Eye (tissue), 1 donor: ENCODE data around the gene DPH5.
"Not testable (repeated sequence)": the region's sequence is repeated elsewhere in the genome, so short reads cannot be mapped to it uniquely, and the experiment has no call there.

Source experiments
- DNase-seq: peaks from one replicate; pipeline ENCODE4 v3.0.0-alpha.2; 2015

Gene DPH5

DNA sequence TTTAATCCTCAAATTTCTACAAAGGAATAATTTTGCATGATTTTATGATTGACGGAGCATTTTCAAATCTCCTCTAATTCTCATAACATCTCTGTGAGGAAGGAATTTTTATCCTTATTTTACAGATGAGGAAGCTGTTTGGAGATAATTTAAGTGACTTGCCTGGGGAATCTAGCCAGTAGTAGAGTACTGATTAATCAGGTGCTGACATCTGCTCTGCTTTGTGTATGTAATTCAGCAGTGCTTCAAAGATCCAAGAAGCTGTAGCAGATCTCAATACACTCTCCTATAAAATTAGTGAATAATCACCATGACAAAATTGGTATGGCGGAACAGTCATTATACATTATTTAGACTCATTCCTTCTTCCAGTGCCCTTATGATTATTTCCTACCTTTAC lies 46.0 kb downstream of the DPH5 start:
- DNase-seq, result peak; percentile 8

DNA sequence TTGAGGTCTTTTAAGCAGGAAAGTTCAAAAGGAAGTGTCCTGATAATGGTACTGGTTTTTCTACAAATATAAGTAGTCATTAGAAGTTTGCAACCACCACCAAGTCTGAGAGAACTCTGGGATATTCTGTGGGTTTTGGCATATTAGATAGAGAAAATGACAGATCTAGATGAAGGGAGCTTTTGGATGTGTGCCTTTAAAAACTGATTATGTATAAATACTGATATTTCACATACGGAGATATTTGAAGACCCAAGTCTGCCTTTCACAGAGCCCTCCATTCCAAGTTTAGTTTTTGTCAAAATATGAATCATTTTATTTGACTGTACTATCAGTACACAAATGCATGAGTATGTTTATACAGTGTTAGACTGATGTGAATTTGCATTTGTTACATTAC lies 48.6 kb downstream of the DPH5 start:
- DNase-seq, result no peak

DNA sequence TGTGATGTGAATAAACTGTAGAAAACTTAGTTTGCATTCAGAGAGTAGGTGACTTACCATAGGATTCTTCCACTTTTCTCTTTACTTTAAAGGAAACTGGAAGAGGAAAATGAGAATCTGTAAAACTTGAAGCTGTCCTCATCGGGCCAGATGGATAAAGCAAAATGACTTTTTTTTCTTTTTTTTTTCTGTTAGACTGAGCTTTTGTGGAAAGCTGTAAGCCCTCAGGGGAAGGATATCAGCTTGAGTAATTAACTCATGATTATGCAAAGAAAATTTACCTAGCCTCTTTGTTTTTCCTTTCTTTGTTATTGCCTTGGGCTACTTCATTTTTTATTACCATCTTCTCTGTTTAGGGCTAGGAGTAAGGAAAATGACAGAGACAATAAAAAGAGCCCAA lies 53.4 kb downstream of the DPH5 start:
- no peak for DNase-seq

DNA sequence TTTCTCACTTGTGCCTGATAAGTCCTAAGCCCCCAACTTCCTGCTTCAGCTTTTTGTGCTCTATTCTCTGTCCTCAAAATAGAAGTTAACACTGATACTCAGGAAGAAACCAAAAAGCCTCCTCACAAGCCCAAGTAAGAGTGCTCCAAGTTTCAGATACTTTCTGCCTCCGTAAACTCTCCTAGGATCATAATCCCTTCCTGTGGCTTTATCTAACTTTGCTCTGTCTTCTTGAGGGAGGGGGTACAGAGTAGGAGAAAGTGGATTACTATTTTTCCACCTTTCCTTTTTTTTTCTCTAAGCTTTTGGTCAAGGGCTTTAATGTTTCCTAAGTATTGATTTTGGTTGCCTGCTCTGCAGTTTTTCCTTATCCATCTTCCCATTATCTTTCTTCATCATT lies 54.6 kb downstream of the DPH5 start:
- no peak for DNase-seq

DNA sequence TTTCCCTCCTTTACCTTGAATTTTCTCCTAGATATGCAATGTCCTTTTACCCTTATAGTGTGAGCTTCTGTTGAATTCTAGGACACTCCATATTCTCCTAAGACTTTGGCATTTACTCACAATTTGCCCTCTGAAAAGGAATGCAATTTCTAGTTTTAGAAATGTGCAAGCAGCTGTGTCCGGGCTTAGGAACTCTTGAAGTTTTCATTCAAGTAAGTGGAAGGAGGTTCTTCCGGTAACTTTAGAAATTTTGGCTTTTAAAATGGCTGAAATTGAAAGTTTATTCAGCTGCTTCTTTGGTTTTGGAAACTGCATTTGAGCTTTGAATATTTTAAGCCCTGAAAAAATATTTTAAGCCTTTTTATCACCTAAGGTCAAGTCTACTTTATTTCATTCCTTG lies 56.3 kb downstream of the DPH5 start:
- no peak for DNase-seq

DNA sequence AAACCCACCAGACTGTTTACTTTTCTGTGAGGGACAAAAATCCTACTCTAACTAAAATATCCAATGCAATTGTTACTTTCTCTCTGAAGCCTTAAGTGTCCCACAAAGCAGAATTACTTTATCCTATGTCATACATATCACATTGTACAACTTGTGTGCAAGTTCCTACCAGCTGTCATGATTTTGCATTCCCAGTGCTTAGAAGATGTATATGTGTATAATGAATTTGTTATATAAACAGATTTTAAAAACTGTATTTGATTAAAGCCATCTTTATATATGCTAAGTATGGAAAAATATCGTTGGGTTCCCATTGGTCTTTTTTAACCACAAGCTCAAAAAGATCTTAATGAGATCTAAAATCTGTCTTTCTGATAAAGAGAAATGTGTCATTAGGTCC lies 57.0 kb downstream of the DPH5 start:
- no peak for DNase-seq

DNA sequence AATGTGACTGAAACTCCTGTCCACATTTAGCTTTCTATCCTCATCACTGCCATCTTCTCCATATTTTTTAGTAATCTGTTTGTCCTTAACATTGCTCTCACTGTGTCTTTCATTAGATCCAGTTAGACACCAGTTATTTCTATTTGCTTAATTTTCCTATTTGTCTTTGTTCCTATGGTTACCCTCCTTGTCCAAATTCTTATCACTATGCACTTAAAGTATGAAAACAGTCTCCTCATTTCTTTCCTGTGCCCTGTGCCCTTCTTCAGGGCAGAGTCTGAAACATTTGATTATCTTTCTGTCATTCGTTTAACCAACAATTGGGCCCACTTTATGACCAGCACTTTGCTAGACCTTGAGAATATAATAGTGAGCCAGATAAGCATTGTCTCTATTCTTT lies 65.5 kb downstream of the DPH5 start:
- DNase-seq, result no peak

DNA sequence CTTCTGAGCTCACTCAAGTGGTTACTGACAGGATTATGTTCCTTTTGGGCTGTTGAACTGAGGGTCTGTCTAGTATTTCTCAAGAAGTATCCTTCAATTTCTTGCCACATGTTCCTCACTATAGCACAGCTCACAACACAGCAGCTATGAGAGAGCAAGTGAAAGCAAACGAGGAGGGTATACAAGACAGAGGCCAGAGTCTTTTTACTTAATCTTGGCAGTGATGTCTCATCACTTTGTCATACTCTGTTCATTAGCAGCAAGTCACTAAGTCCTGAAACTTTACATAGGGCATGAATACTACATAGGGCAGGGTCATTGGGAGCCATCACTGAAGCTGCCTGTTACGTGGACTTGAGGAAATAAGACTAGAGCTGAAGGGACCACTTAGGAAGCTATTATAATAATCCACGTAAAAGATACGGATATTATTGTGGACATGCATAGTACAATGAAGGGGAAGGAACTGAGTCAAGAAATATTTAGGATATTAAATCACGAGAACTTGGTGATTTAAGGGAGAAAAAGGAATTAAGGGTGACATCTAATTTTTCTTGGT lies 66.0 kb downstream of the DPH5 start:
- DNase-seq, result no peak

DNA sequence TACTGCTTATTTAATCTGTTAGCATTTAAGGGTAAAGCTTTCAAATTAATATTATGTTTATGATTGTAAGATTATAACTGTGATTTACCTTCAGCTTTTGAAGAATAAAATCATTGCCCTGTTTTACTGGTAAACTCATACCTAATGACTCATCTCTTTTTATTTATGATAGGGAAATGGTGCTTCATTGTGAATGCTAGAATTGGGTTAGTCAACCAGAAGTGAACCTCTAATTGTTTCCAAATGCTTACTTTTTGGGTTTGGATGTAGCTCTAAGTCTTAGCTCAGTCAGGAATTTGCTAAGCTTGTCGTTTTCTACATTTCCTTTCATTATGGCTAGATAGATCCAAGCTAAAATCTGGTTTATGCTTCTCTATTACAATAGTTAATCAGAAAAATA lies 70.3 kb downstream of the DPH5 start:
- DNase-seq, result peak; percentile 66

DNA sequence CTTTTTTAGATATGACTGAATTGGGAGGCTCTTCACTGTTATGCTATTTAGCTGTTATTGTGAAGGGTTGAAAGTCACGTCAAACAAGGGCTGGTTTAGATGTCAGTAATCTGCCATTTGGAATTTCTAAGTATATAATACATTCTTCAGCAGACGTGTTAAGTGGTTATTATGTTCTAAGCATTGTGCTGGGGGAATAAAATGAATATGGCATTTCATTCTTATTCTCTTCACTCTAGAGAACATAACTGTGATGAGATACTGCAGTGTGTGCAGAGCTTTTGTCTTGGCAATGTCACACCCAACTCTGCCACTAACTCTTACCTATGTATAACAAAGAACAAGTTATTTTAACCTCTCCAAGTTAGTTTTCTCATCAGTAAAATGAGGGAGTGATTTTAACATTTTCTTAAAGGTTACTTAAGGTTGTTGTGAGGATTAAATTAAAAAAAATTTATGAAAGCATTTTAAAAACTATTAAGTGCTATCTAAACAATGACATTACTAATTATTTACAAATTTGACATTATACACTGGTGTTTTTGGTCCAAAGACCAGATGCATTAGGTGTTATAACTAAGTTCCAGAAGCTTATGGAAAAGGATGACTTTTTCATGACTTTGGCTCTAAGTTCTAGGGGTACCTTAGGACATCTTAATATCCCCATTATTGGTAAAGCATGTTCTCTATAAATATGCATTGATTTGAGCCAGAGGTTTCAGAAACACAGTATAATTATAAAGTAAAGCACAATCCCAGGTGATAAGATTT lies 71.4 kb downstream of the DPH5 start:
- DNase-seq, result no peak

DNA sequence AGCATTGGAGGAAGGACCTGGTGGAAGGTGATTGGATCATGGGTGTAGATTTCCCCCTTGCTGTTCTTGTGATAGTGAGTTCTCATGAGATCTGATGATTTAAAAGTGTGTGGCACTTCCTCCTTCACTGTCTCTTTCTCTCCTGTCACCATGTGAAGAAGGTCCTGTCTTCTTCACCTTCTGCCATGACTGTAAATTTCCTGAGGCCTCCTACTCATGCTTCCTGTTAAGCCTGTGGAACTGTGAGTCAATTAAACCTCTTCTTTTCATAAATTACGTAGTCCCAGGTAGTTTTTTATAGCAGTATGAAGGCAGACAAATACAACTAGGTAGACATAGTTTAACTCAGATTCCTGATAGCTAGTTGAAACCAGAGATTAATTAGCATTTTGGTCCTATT lies 72.6 kb downstream of the DPH5 start:
- DNase-seq, result not testable (repeated sequence)

DNA sequence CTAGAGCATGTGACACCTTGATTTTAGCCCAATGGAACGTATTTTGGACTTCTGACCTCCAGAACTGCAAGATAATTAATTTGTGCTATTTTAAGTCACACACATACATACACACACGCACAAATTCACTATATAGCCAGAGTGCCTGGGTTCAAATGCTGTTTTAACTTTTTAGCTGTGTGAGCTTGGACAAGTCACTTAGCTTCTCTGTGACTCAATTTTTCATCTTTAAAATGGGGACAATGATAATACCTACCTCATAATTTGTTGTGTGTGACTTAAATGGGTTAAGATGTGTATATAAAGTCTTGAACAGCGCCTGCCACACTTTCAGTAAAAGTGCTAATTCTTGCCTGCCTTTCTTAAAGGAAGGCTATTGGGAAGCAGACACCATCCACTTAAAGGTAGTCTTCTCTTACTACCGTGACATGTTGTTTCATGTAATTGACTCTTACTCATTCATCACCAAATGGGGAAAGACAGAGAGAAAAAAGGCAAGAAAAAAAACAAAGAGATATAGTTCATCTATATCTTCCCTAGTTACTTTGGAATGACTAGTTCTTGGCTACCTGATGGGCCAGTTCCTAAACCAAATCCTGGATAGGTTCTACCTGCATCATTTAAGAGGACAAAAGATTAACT lies 73.4 kb downstream of the DPH5 start:
- DNase-seq, result no peak

DNA sequence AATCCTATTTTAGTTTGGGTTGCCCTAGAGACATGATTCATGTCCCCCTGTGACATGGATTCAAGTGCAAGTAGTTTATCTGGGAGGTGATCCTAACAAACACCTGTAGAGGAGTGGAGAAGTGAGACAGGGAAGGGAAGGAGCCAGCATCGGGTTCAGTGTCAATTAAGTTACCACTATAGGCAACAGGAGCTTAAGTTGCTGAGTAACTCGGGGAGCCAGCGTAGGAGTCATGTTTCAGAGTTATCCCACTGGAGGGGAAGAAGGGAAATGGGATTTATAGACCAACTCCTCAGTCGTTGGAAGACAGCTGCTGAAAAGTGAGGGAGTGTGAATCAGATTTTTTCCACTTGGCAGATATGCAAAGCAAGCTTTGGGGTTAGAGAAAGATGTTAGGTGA lies 74.8 kb downstream of the DPH5 start:
- peak; percentile 38 for DNase-seq

DNA sequence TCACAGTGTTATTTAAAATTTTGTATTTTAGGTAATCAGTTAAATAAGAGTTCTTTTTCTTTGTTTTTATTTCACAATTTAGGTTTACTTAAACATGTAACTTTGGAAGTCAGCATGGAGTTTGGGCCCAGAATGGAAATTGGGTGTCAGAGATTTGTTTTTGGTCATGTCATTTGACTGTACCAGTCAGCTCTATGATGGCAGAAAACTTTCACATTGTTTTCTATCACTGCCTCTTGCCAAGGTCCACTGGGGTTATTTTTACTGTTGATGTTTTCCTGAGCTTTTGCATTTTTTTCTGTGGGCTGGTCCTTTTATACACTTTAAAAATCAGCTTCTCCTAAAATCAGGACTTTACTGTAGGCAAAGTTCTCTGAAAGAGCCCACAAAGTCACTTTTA lies 75.2 kb downstream of the DPH5 start:
- DNase-seq, result no peak

DNA sequence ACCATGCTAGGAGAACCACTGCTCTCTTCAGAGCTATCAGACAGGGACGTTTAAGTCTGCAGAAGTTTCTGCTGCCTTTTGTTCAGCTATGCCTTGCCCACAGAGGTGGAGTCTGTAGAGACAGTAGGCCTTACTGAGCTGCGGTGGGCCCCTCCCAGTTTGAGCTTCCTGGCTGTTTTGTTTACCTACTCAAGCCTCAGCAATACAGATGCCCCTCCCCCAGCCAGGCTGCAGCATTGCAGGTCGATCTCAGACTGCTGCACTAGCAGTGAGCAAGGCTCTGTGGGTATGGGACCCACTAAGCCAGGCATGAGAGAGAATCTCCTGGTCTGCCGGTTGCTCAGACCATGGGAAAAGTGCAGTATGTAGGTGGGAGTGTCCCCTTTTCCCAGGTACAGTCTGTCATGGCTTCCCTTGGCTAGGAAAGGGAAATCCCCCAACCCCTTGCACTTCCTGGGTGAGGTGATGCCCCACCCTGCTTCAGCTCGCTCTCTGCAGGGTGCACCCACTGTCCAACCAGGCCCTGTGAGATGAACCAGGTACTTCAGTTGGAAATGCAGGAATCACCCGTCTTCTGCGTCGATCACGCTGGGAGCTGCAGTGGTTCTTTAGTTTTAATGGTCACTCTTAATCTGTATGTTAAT lies 75.9 kb downstream of the DPH5 start:
- not testable (repeated sequence) for DNase-seq

DNA sequence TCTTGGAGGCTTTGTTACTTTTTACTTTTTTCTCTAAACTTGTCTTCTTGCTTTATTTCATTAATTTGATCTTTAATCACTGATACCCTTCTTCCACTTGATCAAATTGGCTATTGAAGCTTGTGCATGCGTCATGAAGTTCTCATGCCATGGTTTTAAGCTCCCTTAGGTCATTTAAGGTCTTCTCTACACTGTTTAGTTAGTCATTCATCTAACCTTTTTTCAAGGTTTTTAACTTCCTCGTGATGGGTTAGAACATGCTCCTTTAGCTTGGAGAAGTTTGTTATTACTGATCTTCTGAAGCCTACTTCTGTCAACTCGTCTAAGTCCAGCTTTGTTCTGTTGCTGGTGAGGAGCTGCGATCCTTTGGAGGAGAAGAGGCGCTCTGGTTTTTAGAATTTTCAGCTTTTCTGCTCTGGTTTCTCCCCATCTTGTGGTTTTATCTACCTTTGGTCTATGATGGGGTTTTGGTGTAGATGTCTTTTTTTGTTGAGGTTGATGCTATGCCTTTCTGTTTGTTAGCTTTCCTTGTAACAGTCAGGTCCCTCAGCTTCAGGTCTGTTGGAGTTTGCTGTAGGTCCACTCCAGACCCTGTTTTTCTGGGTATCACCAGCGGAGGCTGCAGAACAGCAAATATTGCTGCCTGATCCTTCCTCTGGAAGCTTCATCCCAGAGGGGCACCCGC lies 76.7 kb downstream of the DPH5 start:
- not testable (repeated sequence) for DNase-seq

DNA sequence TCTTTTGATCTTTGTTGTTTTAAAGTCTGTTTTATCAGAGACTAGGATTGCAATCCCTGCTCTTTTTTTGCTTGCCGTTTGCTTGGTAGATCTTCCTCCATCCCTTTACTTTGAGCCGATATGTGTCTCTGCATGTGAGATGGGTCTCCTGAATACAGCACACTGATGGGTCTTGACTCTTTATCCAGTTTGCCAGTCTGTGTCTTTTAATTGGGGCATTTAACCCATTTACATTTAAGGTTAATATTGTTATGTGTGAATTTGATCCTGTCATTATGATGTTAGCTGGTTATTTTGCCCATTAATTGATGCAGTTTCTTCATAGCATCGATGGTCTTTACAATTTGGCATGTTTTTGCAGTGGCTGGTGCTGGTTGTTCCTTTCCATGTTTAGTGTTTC lies 77.8 kb downstream of the DPH5 start:
- DNase-seq, result not testable (repeated sequence)

DNA sequence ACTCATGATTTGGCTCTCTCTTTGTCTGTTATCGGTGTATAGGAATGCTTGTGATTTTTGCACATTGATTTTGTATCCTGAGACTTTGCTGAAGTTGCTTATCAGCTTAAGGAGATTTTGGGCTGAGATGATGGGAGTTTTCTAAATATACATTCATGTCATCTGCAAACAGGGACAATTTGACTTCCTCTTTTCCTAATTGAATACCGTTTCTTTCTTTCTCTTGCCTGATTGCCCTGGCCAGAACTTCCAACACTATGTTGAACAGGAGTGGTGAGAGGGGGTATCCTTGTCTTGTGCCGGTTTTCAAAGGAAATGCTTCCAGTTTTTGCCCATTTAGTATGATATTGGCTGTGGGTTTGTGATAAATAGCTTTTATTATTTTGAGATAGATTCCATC lies 79.5 kb downstream of the DPH5 start:
- not testable (repeated sequence) for DNase-seq

DNA sequence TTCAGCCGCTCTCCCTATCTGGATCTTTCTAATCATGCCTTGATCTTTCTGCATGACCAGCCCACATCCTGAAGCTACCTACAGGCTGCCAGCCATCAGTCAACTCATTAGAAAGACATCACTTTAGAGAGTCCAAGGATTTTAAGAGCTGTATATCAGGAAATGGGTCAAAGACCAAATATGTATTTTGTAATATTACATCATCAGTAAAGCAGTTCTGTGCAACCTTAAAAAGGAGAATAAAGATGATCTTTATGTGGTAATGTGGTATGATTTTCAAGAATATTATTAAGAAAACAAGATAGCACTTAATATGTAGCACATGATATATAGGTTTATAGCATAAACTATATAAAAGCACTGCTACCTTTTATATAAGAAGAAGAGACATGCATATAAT lies 82.1 kb downstream of the DPH5 start:
- DNase-seq, result no peak

DNA sequence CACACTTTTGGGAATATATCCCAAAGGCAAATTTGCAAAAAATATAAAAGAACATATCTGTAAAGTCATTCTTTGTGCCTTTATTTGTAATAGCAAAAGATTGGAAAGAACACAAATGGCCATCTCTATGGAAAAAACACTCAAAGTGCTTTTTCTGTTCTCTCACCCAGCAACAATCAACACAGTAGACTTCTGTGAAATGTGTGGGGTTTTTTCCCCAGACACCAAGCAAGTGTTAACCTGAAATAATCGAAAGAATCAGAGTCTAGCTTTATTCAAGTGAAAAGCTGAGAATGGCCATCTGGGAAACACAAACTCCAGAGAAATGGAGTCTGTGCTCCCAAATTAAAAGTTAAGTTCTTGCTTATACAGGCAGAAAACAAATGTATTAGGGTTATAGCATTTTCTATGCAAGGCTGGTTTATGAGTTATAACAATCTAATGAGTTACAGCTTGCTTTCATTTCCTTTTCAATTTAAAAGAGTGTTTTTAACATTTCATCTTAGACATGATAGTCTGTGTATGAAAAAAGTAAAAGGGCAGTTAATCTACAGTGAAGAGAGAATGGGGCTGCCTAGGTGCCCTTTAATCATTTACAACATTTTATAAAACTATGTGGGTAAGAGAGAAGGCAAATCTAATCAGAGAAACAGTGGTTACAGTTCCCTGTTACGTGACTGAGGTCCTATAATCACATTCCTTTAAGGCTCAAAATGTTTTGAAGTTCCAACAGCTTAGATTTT lies 83.1 kb downstream of the DPH5 start:
- no peak for DNase-seq

DNA sequence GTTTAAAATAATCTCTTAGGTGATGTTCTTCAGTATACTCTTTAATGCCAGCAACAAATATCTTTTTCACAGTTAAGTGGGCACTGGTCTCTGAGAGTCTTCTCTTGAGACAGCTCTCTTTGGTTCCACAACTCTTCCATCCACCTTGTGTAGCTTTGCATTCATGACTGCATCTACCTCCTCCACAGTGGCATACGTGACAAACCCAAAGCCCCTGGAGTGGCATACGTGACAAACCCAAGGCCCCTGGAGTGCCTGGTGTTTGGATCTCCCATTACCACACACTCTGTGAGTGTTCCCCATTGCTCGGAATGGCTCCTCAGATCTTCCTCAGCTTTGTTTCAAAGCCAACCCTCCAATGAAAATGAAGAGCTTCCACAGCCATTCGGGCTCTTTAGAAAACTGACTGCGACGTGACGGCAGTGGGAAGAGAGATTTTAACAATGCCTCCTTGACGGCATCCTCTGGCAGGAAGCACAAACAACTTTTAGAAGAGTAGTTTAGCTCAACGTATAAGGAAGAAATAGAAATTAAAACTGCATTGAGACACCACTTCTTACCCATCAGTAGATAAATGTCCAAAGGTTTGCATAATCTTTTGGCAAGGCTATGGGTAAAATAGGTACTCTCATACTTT lies 83.9 kb downstream of the DPH5 start:
- DNase-seq, result no peak

DNA sequence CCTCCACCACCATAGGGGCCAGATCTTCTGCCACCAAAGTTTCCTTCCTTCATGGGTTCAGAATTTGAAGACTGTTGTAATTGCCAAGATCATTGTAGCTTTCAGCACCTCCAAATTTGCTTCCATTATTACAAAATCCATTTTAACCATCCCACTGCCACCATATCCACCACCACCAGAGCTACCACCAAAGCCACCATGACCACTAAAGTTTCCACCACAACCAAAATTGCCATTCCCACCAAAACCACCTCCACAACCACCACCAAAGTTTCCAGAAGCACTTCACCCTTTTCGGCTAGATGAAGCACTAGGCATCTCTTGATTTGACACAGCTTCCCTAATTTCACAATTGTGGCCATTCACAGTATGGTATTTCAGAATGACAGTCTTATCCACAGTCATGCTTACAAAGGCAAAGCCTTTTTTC lies 84.5 kb downstream of the DPH5 start:
- DNase-seq, result no peak
